Measurements from ENCODE around the gene CBLL1. TPM values are rescaled to one million over a fixed set of nuclear protein-coding genes. Genes with fewer than 3 reads are reported as not detected.

Gene CBLL1
- polyA plus RNA-seq, 3 donors, result 15.7 to 26.9 (median 20.6) TPM

- no peak overlapping the region for H3K27ac Mint-ChIP-seq
- Histone ChIP-seq H2AFZ (ENCODE audit: insufficient read depth, low read depth, low read length, poor library complexity, severe bottlenecking) (no peak overlapping the region), H3K36me3 (replicated peaks in 1 of 2; ENCODE audit: control insufficient read depth in 1 of 2, insufficient read depth in 2 of 2, low read length in 2 of 2) (no peaks in the 10 kb centered on the region), H3K9ac (ENCODE audit: insufficient read depth, low read length, poor library complexity, severe bottlenecking) (no peak overlapping the region), H3K4me2 (replicated peaks; ENCODE audit: extremely low read depth, low read length, poor library complexity, severe bottlenecking) (no peak overlapping the region), H3K79me2 (ENCODE audit: insufficient read depth, low read length) (no peaks in the 10 kb centered on the region), H3K9me3 (replicated peaks in 1 of 2; ENCODE audit: control insufficient read depth in 1 of 2, insufficient read depth in 1 of 2, low read length in 2 of 2) (no peaks in the 10 kb centered on the region), H3K4me1 (ENCODE audit: control insufficient read depth in 1 of 2, insufficient read depth in 2 of 2, low read length in 2 of 2) (no peaks in the 10 kb centered on the region), H3K27me3 (ENCODE audit: control insufficient read depth in 2 of 2, insufficient read depth in 2 of 2, low read length in 2 of 2) (no peaks in the 10 kb centered on the region), H3K4me3 (replicated peaks in 1 of 3; ENCODE audit: low read depth in 2 of 3, low read length in 3 of 3) (no peak overlapping the region), H4K20me1 (ENCODE audit: insufficient read depth, low read length) (no peaks in the 10 kb centered on the region), H3K27ac (ENCODE audit: low read depth in 1 of 2, low read length in 2 of 2) (no peak overlapping the region)
- no peak for TF ChIP-seq CTCF (IDR thresholded peaks at IDR 0.05)
- no peaks in the 10 kb centered on the region for H3K36me3 Mint-ChIP-seq
- H3K4me1 Mint-ChIP-seq, result no peaks in the 10 kb centered on the region
- H3K27me3 Mint-ChIP-seq (ENCODE audit: low read depth in 3 of 3), result peaks cover 1 to 4% (median 4%) of the 10 kb centered on the region in 3 donors
- DNase-seq, result no peak
- WGBS (ENCODE audit: insufficient coverage), result no CpG with 5 or more reads among the region's 2 CpGs
- no peak overlapping the region for H3K4me3 Mint-ChIP-seq
- intact Hi-C loops (cut with micrococcal nuclease), result no loop called here
- H3K9me3 Mint-ChIP-seq, result peaks cover 0 to 4% (median 0%) of the 10 kb centered on the region in 7 donors
These were observed 42.0 kb downstream of the CBLL1 start for GRCh38 chr7:107785926-107786325.

GRCh38 chr7:107788216-107788615, 44.3 kb downstream of the CBLL1 start:
- Mint-ChIP-seq H3K4me3 (no peak overlapping the region), H3K27me3 (ENCODE audit: low read depth in 3 of 3) (peaks cover 1 to 10% (median 4%) of the 10 kb centered on the region in 3 donors)
- no CpG with 5 or more reads among the region's 1 CpG for WGBS (ENCODE audit: insufficient coverage)

More at GRCh38 chr7:107788216-107788615, 44.3 kb downstream of the CBLL1 start:
- Histone ChIP-seq H3K4me3 (replicated peaks in 1 of 3; ENCODE audit: low read depth in 2 of 3, low read length in 3 of 3) (no peak overlapping the region), H3K9me3 (replicated peaks in 1 of 2; ENCODE audit: control insufficient read depth in 1 of 2, insufficient read depth in 1 of 2, low read length in 2 of 2) (no peaks in the 10 kb centered on the region), H3K79me2 (ENCODE audit: insufficient read depth, low read length) (no peaks in the 10 kb centered on the region), H3K9ac (ENCODE audit: insufficient read depth, low read length, poor library complexity, severe bottlenecking) (no peak overlapping the region), H3K27ac (ENCODE audit: low read depth in 1 of 2, low read length in 2 of 2) (no peak overlapping the region), H3K4me1 (ENCODE audit: control insufficient read depth in 1 of 2, insufficient read depth in 2 of 2, low read length in 2 of 2) (no peaks in the 10 kb centered on the region), H2AFZ (ENCODE audit: insufficient read depth, low read depth, low read length, poor library complexity, severe bottlenecking) (no peak overlapping the region), H3K4me2 (replicated peaks; ENCODE audit: extremely low read depth, low read length, poor library complexity, severe bottlenecking) (no peak overlapping the region), H3K36me3 (replicated peaks in 1 of 2; ENCODE audit: control insufficient read depth in 1 of 2, insufficient read depth in 2 of 2, low read length in 2 of 2) (no peaks in the 10 kb centered on the region), H3K27me3 (ENCODE audit: control insufficient read depth in 2 of 2, insufficient read depth in 2 of 2, low read length in 2 of 2) (no peaks in the 10 kb centered on the region), H4K20me1 (ENCODE audit: insufficient read depth, low read length) (no peaks in the 10 kb centered on the region)
- TF ChIP-seq CTCF (IDR thresholded peaks at IDR 0.05), result no peak
- no peak for DNase-seq
- Mint-ChIP-seq H3K9me3 (peaks cover 0 to 6% (median 0%) of the 10 kb centered on the region in 7 donors), H3K27ac (no peak overlapping the region), H3K36me3 (no peaks in the 10 kb centered on the region), H3K4me1 (no peaks in the 10 kb centered on the region)
- intact Hi-C loops (cut with micrococcal nuclease), result no loop called here
